Fibroblast of villous mesenchyme (primary cell): Measurements from ENCODE around the gene DPY19L1. TPM values are rescaled to one million over a fixed set of nuclear protein-coding genes. Genes with fewer than 3 reads are reported as not detected.
"Not testable (repeated sequence)": the region's sequence is repeated elsewhere in the genome, so short reads cannot be mapped to it uniquely, and the experiment has no call there.

Source experiments
- DNase-seq: peaks from one replicate; pipeline ENCODE4 v3.0.0-alpha.2; 2010; ENCODE audit warnings: low read depth
- H3K4me3 ChIP-seq: 2 replicates; pipeline ENCODE4 v1.5.1; 2011; ENCODE audit warnings: low read depth, mild to moderate bottlenecking, low read length
- total RNA-seq: library from RNA; depleted of rRNA; stranded (reverse); fragments of >200 nt; gene quantifications from 2 replicates; pipeline ENCODE4 v1.2.3, GENCODE V29; 2012
- TF ChIP-seq, protein P1 (sequence below): IDR thresholded peaks from 2 replicates; pipeline ENCODE4 v1.5.1; 2012; ENCODE audit warnings: low read depth, mild to moderate bottlenecking, low read length; ENCODE audit not compliant: insufficient read depth

The DPY19L1 gene
- total RNA-seq, 1 donor = 44.5 TPM

DNA sequence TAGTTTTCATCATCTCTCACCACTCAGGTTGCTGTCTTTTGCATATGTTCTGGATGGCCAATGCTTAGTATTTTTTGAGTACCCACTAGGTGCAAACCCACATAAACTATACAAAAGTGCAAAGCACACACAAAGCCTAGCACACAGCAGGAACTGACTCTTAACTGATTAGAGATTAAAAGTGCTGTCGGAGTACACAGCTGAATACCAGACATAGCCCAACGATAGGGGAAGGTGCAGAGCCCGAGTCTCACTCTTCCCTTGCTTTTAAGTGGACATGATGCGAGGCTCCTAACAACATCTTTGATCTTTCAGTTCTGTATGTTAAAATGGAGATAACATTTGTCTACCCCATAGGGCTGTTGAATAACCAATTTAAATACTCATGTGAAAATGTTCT lies 90.8 kb downstream of the DPY19L1 start:
- DNase-seq = no peak
- TF ChIP-seq, protein P1, sequence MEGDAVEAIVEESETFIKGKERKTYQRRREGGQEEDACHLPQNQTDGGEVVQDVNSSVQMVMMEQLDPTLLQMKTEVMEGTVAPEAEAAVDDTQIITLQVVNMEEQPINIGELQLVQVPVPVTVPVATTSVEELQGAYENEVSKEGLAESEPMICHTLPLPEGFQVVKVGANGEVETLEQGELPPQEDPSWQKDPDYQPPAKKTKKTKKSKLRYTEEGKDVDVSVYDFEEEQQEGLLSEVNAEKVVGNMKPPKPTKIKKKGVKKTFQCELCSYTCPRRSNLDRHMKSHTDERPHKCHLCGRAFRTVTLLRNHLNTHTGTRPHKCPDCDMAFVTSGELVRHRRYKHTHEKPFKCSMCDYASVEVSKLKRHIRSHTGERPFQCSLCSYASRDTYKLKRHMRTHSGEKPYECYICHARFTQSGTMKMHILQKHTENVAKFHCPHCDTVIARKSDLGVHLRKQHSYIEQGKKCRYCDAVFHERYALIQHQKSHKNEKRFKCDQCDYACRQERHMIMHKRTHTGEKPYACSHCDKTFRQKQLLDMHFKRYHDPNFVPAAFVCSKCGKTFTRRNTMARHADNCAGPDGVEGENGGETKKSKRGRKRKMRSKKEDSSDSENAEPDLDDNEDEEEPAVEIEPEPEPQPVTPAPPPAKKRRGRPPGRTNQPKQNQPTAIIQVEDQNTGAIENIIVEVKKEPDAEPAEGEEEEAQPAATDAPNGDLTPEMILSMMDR = no peak

DNA sequence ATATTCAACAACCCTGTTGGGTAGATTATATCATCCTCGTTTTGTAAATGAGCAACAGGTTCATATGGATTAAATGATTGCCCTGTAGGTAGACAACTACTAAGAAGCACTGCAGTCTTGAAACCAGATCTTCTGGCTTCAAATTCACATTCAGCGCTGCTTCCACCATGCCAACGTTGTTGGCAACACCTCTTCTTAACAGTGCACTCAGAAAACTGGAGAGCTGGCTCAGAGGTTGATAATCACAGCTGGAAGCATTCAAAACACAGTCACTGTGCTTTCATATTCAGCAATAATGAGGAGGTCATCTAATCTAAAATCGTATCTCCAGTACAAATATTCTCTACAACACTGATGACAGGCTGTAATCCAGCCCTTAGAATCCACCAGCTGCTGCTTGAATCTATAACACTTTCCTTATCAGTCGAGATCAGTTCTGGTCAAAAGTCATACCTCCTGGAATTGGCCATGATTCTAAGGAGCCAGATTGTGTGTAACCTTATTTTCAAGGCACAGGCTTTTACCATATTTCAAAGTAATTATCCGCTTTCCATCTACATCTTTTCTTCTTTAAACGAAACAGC lies 91.3 kb downstream of the DPY19L1 start:
- DNase-seq = peak; percentile 40
- H3K4me3 ChIP-seq = not testable (repeated sequence)

More for the DNA sequence above, 90.8 kb downstream of the DPY19L1 start:
- H3K4me3 ChIP-seq = no peak overlapping the region

DNA sequence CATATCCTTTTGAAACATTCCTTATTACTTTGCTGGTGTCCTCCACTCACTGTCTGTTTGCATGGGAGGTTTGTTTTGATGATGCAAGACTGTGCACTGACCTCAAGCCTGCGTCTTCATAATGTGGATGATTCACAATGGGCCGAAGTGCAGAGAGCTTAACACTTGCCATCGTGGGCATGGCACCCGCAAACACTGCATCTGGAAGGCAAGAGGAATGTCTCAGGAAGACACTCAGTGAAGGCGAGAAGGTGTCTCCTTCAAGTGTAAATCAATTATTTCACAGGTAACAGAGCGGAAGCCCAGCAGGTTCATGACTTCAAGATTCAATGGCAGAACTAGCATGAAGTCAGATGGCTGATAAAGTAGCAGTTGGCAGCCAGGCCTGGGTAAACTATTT lies 98.1 kb downstream of the DPY19L1 start:
- no peak overlapping the region for H3K4me3 ChIP-seq
- DNase-seq = peak; percentile 91
- TF ChIP-seq, protein P1 = no peak

DNA sequence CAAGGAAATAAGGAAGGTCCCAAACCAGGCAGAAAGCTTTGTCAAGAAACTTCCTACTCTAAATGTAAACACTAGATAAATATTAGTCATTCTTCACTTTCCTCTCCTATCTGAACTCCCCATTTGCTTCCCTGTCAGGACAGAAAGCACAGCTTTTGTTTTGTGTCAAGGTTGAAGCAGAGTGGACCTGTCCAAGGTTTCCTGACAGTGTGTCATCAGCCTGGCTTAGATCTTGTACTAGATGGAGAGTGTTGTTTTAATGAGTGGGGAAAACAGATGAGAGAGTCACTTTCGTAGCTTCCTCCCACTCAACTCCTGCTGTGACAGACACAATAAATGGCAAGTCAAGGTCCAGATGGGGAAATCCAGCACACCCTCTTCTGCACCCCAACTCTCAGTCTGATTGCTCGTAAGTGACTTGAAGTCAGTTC lies 101.5 kb downstream of the DPY19L1 start:
- DNase-seq, H3K4me3 ChIP-seq: not testable (repeated sequence)

DNA sequence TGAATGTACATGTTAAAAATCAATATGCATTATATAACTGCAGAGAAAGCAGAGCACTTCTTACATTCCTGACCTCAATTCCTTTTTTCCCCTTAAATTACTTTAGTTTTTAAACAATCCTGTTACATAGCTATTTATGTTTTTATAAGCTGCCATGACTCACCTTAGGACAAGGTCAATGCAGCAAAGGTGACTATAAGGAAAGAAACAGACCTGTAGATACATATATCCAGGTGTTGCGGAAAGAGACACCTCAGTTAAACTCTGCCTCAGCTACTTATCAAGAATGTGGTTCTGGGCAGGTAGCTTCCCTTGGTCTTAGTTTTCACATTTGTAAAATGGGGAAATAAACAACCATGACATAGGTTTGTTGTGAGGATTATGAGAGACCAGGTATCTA lies 105.5 kb downstream of the DPY19L1 start:
- DNase-seq = no peak
- TF ChIP-seq, protein P1 = no peak
- H3K4me3 ChIP-seq = no peak overlapping the region

DNA sequence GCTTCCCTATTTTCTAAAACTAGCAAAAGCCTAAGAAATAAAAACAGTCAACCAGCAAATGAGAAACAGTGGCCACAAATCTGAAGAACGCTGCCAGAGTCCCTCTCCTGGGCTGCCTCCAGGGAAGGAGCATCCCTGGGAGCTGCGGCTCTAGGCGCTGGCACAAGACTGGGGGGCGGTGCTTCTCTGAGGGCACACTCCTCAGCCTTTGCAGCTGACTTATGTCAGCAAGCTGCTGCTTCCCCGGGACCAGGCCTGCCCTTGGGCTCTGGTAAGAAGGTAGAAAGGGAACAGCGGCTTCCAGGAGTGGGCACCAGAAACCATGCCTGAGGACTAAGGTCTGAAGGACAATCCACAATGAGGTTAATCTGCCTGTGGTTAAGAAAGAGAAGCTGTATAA lies 107.5 kb downstream of the DPY19L1 start:
- not testable (repeated sequence) for H3K4me3 ChIP-seq, DNase-seq

DNA sequence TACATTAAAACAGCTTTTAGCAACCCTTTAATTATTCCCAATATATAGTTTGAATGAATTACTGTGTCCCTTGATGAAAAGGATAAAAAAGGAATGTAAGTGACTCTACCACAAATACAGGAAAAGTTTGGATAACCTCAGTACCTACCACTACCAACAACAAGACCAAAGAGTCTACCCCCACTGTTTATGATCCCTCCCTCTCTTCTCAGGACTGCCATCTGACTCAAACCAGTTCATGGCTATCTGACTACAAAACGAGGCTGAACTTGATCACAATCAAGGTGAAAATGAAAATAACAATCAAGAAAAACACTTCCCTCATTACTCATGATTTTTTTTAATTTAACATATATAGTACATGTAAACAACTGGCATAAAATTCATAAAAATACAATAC lies 108.7 kb downstream of the DPY19L1 start:
- TF ChIP-seq, protein P1 = no peak
- H3K4me3 ChIP-seq = no peak overlapping the region
- no peak for DNase-seq

DNA sequence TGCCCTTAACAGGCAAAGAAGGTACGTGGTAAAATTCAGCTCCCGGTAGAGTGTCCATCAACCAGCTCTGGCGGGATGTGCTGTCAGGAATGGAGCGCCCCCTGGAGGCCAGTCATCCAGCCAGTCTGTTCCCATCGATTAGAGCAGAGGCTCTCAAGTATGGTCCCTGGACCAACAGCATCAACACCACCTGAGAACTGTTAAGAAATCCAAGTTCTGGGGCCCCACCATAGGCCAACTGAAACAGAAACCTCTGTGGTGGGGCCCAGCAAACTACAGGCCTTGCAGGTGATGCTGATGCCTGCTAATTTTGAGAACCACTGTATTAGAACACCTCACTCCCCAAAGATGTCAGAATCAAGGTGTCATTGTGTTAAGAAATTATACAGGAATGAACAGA lies 109.2 kb downstream of the DPY19L1 start:
- TF ChIP-seq, protein P1 = peak; percentile 61
- peak; percentile 22 for DNase-seq
- H3K4me3 ChIP-seq = no peak overlapping the region

DNA sequence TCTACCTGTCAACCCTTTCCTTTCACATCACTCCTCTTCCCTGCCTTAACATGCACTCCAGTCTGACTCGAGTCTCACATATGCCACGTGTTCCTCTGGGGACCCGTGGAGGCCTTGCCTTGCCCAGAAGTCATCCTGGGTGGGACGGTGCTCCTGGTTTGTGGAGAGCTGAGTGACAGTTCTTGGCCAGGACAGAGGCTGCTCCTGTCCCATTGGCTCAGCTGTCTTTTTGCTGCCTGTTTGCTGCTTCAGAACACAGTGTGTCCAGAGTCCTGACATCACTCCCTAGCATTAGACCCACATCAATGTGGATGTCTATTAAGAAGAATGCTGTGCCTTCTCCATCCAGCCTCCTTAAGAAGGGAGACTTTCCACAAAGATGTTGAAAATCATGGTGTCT lies 116.8 kb downstream of the DPY19L1 start:
- not testable (repeated sequence) for DNase-seq, H3K4me3 ChIP-seq

DNA sequence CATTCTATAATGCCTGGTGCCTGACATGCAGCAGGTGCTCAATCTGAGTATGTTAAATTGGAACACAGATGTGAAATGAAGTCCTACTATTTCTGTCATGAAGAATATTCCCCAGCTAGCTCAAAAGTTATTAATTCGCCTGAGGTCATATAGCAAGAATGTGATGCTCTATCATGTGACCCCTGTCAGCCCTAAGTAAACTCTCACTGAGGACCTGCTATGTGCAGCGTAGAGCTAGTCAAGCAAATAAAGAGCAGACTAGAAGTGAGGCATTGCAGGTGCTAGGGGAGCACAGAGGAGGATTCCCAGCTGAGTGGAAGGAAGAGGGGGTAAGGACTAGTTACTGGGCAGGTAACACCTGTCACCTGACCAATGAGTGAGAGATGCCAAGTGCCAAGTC lies 118.2 kb downstream of the DPY19L1 start:
- not testable (repeated sequence) for H3K4me3 ChIP-seq, DNase-seq

DNA sequence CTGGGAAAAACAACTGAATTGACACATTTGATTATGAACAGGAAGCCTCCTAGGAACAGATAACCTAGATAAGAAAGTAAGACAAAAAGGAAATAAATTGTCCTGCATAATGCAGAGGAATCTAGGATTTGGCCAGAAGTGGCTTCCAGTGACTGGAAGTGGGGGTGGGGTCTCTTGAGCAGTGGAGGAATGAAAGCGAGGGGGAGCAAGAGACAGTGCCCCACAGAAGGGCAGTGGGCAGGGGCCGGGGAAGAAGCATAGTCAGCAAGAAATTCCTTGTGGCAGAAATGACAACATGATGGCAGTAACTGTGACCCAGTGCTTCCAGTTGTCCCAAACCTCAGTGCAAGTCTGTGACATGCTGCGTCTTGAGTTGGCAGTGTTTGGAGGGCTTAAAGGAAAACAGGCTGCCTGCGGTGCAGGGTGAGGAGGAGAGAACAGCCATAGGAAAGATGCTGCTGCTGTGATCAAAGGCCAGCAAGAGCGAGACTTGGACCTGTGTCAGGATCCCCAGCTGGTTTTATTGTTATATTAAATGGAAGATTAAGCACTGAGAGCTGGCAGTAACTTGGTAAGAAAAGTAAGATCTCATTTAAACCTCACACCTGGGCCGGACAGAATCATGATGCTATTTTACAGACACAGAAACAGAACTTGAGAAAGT lies 119.0 kb downstream of the DPY19L1 start:
- not testable (repeated sequence) for DNase-seq, H3K4me3 ChIP-seq

DNA sequence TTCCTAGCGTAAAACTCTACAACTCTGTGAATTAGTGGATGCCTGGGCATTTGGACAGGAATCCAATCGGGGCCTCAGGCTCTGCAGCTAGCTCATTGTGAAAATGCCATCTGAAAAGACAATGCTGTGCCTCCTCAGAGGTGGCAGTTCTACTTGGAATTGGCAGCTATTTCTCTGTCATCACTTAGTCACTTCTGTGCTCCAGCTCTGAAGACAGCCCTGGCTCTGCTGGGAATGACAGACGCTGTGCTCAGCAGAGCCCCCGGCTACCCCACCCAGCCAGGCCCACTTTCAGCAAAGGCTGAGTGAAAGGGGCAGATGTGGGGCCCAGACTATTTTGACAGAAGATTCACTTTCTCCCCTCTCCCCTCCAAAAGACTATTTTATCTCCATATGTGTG lies 119.8 kb downstream of the DPY19L1 start:
- not testable (repeated sequence) for H3K4me3 ChIP-seq, DNase-seq
